HG02588 (cell line): ENCODE results near the gene MYO3B.
A peak's percentile ranks its signal among the peaks of the same experiment; 100 is the strongest.
"Not testable (repeated sequence)": the region's sequence is repeated elsewhere in the genome, so short reads cannot be mapped to it uniquely, and the experiment has no call there.

Experiments used
- ATAC-seq: cut with Tn5 transposase; IDR thresholded peaks from one replicate; pipeline ENCODE4 v1.9.1; 2021; ENCODE audit warnings: mild to moderate bottlenecking, moderate library complexity; ENCODE audit not compliant: unreplicated experiment

Gene MYO3B

GRCh38 chr2:170674282-170674681, 496.3 kb downstream of the MYO3B start:
- ATAC-seq: not testable (repeated sequence)

GRCh38 chr2:170675701-170676100, 497.8 kb downstream of the MYO3B start:
- ATAC-seq: no peak

GRCh38 chr2:170679607-170680079, 501.7 kb downstream of the MYO3B start:
- ATAC-seq: no peak

- peak; percentile 88 for ATAC-seq
These were observed 502.4 kb downstream of the MYO3B start for GRCh38 chr2:170680172-170680941.

GRCh38 chr2:170681311-170681710, 503.4 kb downstream of the MYO3B start:
- no peak for ATAC-seq

GRCh38 chr2:170685591-170685990, 507.6 kb downstream of the MYO3B start:
- ATAC-seq: no peak

GRCh38 chr2:170689481-170689880, 511.5 kb downstream of the MYO3B start:
- no peak for ATAC-seq

GRCh38 chr2:170690640-170691039, 512.7 kb downstream of the MYO3B start:
- no peak for ATAC-seq

GRCh38 chr2:170694316-170694715, 516.4 kb downstream of the MYO3B start:
- no peak for ATAC-seq

GRCh38 chr2:170695521-170696410, 517.8 kb downstream of the MYO3B start:
- no peak for ATAC-seq

GRCh38 chr2:170696948-170697347, 519.0 kb downstream of the MYO3B start:
- no peak for ATAC-seq

- ATAC-seq: no peak
These were observed 523.1 kb downstream of the MYO3B start for GRCh38 chr2:170701011-170701410.

GRCh38 chr2:170703776-170704476, 526.0 kb downstream of the MYO3B start:
- no peak for ATAC-seq
